WTC11 (cell line): ENCODE measurements around the gene FMNL2. TPM values are rescaled to one million over a fixed set of nuclear protein-coding genes. Genes with fewer than 3 reads are reported as not detected.

Experiments
- ATAC-seq: fragments of 200-7000 bp; cut with Tn5 transposase; 2 replicates; pipeline ENCODE4 v1.10.0; 2021; ENCODE audit warnings: mild to moderate bottlenecking, moderate library complexity
- CTCF ChIA-PET: fragments of 300-600 bp; sonication (Branson Sonifier 250); formaldehyde crosslinking; loops from one replicate; lab custom pipeline; 2021; ENCODE audit warnings: antibody characterized with exemption; lab: Charles Lee
- POLR2A ChIA-PET: fragments of 350-600 bp; sonication (Branson Sonifier 250); formaldehyde crosslinking; loops from one replicate; lab custom pipeline; 2021; ENCODE audit warnings: antibody characterized with exemption; lab: Charles Lee
- DNase-seq: peaks from one replicate; pipeline ENCODE4 v3.0.0; 2021; ENCODE audit warnings: low spot score
- H3K27ac Mint-ChIP-seq: 2 replicates; pipeline ENCODE4 v1.8.0; 2021; ENCODE audit warnings: mixed read lengths
- H3K27me3 Mint-ChIP-seq: 2 replicates; pipeline ENCODE4 v1.8.0; 2021; ENCODE audit warnings: low read depth, mild to moderate bottlenecking, moderate library complexity, mixed read lengths
- H3K36me3 Mint-ChIP-seq: 2 replicates; pipeline ENCODE4 v1.8.0; 2021; ENCODE audit warnings: mixed read lengths
- H3K4me1 Mint-ChIP-seq: 2 replicates; pipeline ENCODE4 v1.8.0; 2022; ENCODE audit warnings: mixed read lengths
- H3K4me3 Mint-ChIP-seq: 2 replicates; pipeline ENCODE4 v1.8.0; 2021; ENCODE audit warnings: mild to moderate bottlenecking, moderate library complexity, mixed read lengths
- H3K9me3 Mint-ChIP-seq: 2 replicates; pipeline ENCODE4 v1.8.0; 2021; ENCODE audit warnings: mixed read lengths
- CBFB ChIP-seq: sonication (generic); formaldehyde crosslinking; IDR thresholded peaks from 2 replicates; pipeline ENCODE4 v1.8.1; 2022; ENCODE audit warnings: mild to moderate bottlenecking, low read depth, missing genetic modification reagents
- IRF2 ChIP-seq: sonication (generic); formaldehyde crosslinking; IDR thresholded peaks from 2 replicates; pipeline ENCODE4 v1.8.0; 2022; ENCODE audit warnings: low read depth, missing genetic modification reagents, borderline replicate concordance
- KAT7 ChIP-seq: sonication (generic); formaldehyde crosslinking; IDR thresholded peaks from 2 replicates; pipeline ENCODE4 v1.8.1; 2023; ENCODE audit warnings: missing genetic modification reagents, mild to moderate bottlenecking, borderline replicate concordance
- MXD4 ChIP-seq: fragments of 250-450 bp; sonication (Bioruptor Pico); IDR thresholded peaks from 2 replicates; pipeline ENCODE4 v1.8.0; 2021; ENCODE audit warnings: mild to moderate bottlenecking, moderate library complexity, borderline replicate concordance
- NFATC4 ChIP-seq: fragments of 250-450 bp; sonication (Bioruptor Pico); IDR thresholded peaks from 2 replicates; pipeline ENCODE4 v1.9.0; 2021; ENCODE audit warnings: mild to moderate bottlenecking
- NR2C2 ChIP-seq: sonication (generic); formaldehyde crosslinking; IDR thresholded peaks from 2 replicates; pipeline ENCODE4 v1.8.0; 2022; ENCODE audit warnings: mild to moderate bottlenecking, missing genetic modification reagents
- NR3C1 ChIP-seq: sonication (generic); formaldehyde crosslinking; conservative IDR thresholded peaks from 2 replicates; pipeline ENCODE4 v1.8.1; 2023; ENCODE audit warnings: low read depth, mild to moderate bottlenecking, missing genetic modification reagents
- TEAD1 ChIP-seq: sonication (generic); formaldehyde crosslinking; IDR thresholded peaks from 2 replicates; pipeline ENCODE4 v1.8.0; 2022; ENCODE audit warnings: mild to moderate bottlenecking, missing genetic modification reagents
- ZBTB21 ChIP-seq: sonication (generic); formaldehyde crosslinking; IDR thresholded peaks from 2 replicates; pipeline ENCODE4 v1.8.1; 2023; ENCODE audit warnings: mild to moderate bottlenecking, missing genetic modification reagents, borderline replicate concordance
- ZNF232 ChIP-seq: sonication (generic); formaldehyde crosslinking; IDR thresholded peaks from 2 replicates; pipeline ENCODE4 v1.8.0; 2022; ENCODE audit warnings: mild to moderate bottlenecking, missing genetic modification reagents
- ZNF416 ChIP-seq: fragments of 250-450 bp; sonication (Bioruptor Pico); IDR thresholded peaks from 2 replicates; pipeline ENCODE4 v1.9.0; 2021; ENCODE audit warnings: mild to moderate bottlenecking, inconsistent platforms
- total RNA-seq: library from RNA; stranded (reverse); gene quantifications from 3 replicates; pipeline ENCODE4 v1.2.3, GENCODE V29; 2021
- TF ChIP-seq, protein P1 (sequence below): sonication (generic); formaldehyde crosslinking; IDR thresholded peaks from 2 replicates; pipeline ENCODE4 v1.8.0; 2023; ENCODE audit warnings: missing genetic modification reagents
- TF ChIP-seq, protein P2 (sequence below): sonication (generic); formaldehyde crosslinking; IDR thresholded peaks from 2 replicates; pipeline ENCODE4 v1.8.1; 2023; ENCODE audit warnings: mild to moderate bottlenecking, missing genetic modification reagents
- TF ChIP-seq, protein P3 (sequence below): sonication (generic); formaldehyde crosslinking; IDR thresholded peaks from 2 replicates; pipeline ENCODE4 v1.8.1; 2023; ENCODE audit warnings: mild to moderate bottlenecking, missing genetic modification reagents, moderate library complexity
- TF ChIP-seq, protein P4 (sequence below): sonication (generic); formaldehyde crosslinking; IDR thresholded peaks from 2 replicates; pipeline ENCODE4 v1.8.1; 2023; ENCODE audit warnings: mild to moderate bottlenecking, missing genetic modification reagents, moderate library complexity
- TF ChIP-seq, protein P5 (sequence below): sonication (generic); formaldehyde crosslinking; IDR thresholded peaks from 2 replicates; pipeline ENCODE4 v1.8.1; 2023; ENCODE audit warnings: mild to moderate bottlenecking, moderate library complexity, missing genetic modification reagents

Gene FMNL2
- total RNA-seq, 1 experiment from 2014 or later = 43.0 TPM

DNA sequence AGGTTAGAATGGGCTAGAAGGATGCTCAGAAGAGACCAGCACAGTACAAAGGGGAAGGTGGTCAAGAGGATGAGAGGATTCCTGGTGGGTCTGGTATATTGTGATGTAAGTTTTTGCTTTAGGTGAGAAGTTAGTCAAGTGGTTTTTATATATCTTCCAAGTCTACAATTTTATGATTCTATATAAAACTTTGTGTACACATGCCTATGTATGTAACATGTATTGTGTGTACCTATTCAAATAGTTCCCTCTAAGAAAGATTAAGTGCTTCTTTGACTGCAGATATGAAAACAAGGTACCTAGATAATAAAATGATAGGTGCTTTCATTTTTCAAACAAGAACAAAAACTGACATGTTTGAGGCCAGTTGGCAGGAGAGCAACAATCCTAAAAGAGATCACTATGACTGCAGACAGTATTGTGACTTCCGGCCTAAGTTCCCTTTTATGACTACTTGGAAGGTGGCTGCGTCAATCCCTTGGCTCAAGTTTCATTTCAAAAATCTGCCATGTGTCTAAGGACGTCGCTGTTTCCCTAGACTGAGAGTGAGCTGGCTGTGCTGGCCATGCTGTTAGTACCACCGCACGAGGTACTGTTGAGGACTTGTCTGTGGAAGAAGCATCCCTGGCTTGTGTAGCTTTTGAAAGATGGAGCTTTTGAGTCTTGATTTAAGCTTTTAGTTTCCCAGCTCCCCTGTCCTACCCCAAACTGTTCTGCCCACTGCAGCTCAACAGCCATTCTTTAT, 259.2 kb downstream of the FMNL2 start (continued):
- TF ChIP-seq, protein P1, sequence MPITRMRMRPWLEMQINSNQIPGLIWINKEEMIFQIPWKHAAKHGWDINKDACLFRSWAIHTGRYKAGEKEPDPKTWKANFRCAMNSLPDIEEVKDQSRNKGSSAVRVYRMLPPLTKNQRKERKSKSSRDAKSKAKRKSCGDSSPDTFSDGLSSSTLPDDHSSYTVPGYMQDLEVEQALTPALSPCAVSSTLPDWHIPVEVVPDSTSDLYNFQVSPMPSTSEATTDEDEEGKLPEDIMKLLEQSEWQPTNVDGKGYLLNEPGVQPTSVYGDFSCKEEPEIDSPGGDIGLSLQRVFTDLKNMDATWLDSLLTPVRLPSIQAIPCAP = no peak
- TF ChIP-seq ZBTB21 (CRISPR knock-in tag) = no peak
- TF ChIP-seq, protein P2, sequence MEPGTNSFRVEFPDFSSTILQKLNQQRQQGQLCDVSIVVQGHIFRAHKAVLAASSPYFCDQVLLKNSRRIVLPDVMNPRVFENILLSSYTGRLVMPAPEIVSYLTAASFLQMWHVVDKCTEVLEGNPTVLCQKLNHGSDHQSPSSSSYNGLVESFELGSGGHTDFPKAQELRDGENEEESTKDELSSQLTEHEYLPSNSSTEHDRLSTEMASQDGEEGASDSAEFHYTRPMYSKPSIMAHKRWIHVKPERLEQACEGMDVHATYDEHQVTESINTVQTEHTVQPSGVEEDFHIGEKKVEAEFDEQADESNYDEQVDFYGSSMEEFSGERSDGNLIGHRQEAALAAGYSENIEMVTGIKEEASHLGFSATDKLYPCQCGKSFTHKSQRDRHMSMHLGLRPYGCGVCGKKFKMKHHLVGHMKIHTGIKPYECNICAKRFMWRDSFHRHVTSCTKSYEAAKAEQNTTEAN (CRISPR knock-in tag) = no peak
- TF ChIP-seq CBFB (CRISPR knock-in tag) = no peak

DNA sequence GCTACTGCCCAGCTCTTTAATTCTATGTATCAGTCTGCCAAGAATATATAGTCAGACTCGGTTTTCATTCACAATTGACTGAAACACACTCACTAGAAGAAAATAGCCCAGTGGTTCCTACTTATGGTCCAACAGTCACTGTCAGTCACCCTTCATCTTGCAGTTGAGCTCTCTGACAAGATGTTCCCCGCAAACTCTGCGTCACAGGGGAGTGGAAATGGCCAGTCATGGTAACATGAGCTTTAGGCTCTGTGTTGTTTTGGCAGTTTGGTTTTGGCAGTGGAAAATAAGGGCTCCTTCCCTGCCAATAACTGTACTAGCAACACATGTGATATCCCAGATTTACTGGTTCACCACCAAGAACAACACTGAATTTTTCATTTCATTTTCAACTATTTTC, 259.8 kb downstream of the FMNL2 start:
- no peak for ATAC-seq

DNA sequence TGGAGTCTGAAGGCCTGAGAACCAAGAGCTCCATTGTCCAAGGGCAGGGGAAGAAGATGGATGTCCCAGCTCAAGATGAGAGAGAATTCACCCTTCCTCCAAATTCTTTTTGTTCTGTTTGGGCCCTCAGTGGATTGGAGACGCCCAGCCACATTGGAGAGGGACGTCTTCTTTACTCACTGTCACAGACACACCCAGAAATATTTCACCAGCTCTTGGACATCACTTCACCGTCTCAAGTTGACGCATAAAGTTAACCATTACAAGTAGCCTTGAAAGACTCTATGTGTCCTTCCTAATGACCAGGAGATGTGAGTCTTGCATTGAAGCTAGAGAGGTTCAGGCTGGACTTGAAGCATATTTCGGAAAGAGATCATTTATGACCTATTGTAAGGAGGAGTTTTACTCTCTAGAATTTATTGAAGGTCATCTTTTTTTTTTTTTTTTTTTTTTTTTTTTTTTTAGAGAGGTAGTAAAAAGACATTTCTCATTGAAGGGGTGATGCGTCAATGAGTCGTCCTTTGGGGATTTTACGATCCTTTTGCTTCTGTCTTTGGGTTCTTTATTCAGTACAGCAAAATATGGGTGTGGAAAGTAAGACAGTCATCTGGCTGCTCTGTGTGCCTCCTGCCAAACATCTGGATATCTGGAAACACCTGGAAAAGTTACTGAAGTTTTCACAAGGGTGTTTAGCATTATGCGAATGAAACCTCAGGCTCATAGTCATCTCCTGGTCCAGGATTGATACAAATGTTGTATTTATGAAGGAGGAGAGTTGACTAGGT, 264.2 kb downstream of the FMNL2 start:
- no peaks in the 10 kb centered on the region for H3K27me3 Mint-ChIP-seq
- H3K36me3 Mint-ChIP-seq = no peaks in the 10 kb centered on the region; the same call in 1 of the 2 replicates
- ATAC-seq = no peak

More for the DNA sequence above, 259.8 kb downstream of the FMNL2 start:
- CTCF ChIA-PET = no interaction called here
- H3K36me3 Mint-ChIP-seq = no peaks in the 10 kb centered on the region; the same call in 1 of the 2 replicates
- no peaks in the 10 kb centered on the region for H3K27me3 Mint-ChIP-seq
- no peak overlapping the region for H3K27ac Mint-ChIP-seq
- TF ChIP-seq IRF2 (no peak), ZNF416 (CRISPR knock-in tag) (no peak)
- no peak for DNase-seq
- no peak overlapping the region for H3K4me3 Mint-ChIP-seq
- peaks cover 12% of the 10 kb centered on the region for H3K4me1 Mint-ChIP-seq
- no peaks in the 10 kb centered on the region for H3K9me3 Mint-ChIP-seq
- POLR2A ChIA-PET = no interaction called here

More for the DNA sequence above, 264.2 kb downstream of the FMNL2 start:
- POLR2A ChIA-PET = no interaction called here
- CTCF ChIA-PET = no interaction called here
- Mint-ChIP-seq H3K4me3 (no peak overlapping the region), H3K4me1 (peaks cover 15% of the 10 kb centered on the region), H3K9me3 (no peaks in the 10 kb centered on the region), H3K27ac (no peak overlapping the region)
- DNase-seq = no peak
- no peak for TF ChIP-seq NR3C1 (CRISPR knock-in tag)
- no peak for TF ChIP-seq NFATC4 (CRISPR knock-in tag)
- TF ChIP-seq ZNF232 (CRISPR knock-in tag) = no peak
- TF ChIP-seq ZBTB21 (CRISPR knock-in tag) = no peak
- no peak for TF ChIP-seq MXD4 (CRISPR knock-in tag)
- TF ChIP-seq KAT7 = no peak
- TF ChIP-seq, protein P3, sequence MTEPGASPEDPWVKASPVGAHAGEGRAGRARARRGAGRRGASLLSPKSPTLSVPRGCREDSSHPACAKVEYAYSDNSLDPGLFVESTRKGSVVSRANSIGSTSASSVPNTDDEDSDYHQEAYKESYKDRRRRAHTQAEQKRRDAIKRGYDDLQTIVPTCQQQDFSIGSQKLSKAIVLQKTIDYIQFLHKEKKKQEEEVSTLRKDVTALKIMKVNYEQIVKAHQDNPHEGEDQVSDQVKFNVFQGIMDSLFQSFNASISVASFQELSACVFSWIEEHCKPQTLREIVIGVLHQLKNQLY (CRISPR knock-in tag) = no peak
- TF ChIP-seq, protein P4, sequence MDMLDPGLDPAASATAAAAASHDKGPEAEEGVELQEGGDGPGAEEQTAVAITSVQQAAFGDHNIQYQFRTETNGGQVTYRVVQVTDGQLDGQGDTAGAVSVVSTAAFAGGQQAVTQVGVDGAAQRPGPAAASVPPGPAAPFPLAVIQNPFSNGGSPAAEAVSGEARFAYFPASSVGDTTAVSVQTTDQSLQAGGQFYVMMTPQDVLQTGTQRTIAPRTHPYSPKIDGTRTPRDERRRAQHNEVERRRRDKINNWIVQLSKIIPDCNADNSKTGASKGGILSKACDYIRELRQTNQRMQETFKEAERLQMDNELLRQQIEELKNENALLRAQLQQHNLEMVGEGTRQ (CRISPR knock-in tag) = no peak
- TF ChIP-seq, protein P5, sequence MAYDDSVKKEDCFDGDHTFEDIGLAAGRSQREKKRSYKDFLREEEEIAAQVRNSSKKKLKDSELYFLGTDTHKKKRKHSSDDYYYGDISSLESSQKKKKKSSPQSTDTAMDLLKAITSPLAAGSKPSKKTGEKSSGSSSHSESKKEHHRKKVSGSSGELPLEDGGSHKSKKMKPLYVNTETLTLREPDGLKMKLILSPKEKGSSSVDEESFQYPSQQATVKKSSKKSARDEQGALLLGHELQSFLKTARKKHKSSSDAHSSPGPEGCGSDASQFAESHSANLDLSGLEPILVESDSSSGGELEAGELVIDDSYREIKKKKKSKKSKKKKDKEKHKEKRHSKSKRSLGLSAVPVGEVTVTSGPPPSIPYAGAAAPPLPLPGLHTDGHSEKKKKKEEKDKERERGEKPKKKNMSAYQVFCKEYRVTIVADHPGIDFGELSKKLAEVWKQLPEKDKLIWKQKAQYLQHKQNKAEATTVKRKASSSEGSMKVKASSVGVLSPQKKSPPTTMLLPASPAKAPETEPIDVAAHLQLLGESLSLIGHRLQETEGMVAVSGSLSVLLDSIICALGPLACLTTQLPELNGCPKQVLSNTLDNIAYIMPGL (CRISPR knock-in tag) = no peak
- TF ChIP-seq NR2C2 (CRISPR knock-in tag) = no peak
- TF ChIP-seq TEAD1 (CRISPR knock-in tag) = no peak
